ENCODE data around the gene ZC2HC1C.
"Not testable (repeated sequence)": the region's sequence is repeated elsewhere in the genome, so short reads cannot be mapped to it uniquely, and the experiment has no call there.

Gene ZC2HC1C

GRCh38 chr14:75064205-75064567 lies 5.3 kb upstream of the ZC2HC1C start:
- H3K4me3 ChIP-seq (ENCODE audit: low read depth, low read length), result peak overlapping the region; percentile 43
- no peak for TF ChIP-seq CTCF (IDR thresholded peaks at IDR 0.05; ENCODE audit: borderline replicate concordance, insufficient read depth, low read depth, low read length)

GRCh38 chr14:75066691-75067090 lies 2.8 kb upstream of the ZC2HC1C start:
- no peak for TF ChIP-seq CTCF (IDR thresholded peaks at IDR 0.05; ENCODE audit: borderline replicate concordance, insufficient read depth, low read depth, low read length)

GRCh38 chr14:75067212-75067611 lies 2.2 kb upstream of the ZC2HC1C start:
- H3K4me3 ChIP-seq (ENCODE audit: low read depth, low read length), result no peak overlapping the region

More at GRCh38 chr14:75066691-75067090, 2.8 kb upstream of the ZC2HC1C start:
- no peak overlapping the region for H3K4me3 ChIP-seq (ENCODE audit: low read depth, low read length)

GRCh38 chr14:75067765-75068164 lies 1.7 kb upstream of the ZC2HC1C start:
- not testable (repeated sequence) for H3K4me3 ChIP-seq (ENCODE audit: low read depth, low read length)

More at GRCh38 chr14:75067212-75067611, 2.2 kb upstream of the ZC2HC1C start:
- TF ChIP-seq CTCF (IDR thresholded peaks at IDR 0.05; ENCODE audit: borderline replicate concordance, insufficient read depth, low read depth, low read length), result no peak

GRCh38 chr14:75068294-75069120 lies 934 bp upstream of the ZC2HC1C start:
- peak overlapping the region; percentile 69 for H3K4me3 ChIP-seq (ENCODE audit: low read depth, low read length)
- no peak for TF ChIP-seq CTCF (IDR thresholded peaks at IDR 0.05; ENCODE audit: borderline replicate concordance, insufficient read depth, low read depth, low read length)

- peak overlapping the region; percentile 69 for H3K4me3 ChIP-seq (ENCODE audit: low read depth, low read length)
Measured at GRCh38 chr14:75069811-75070145, 337 bp downstream of the ZC2HC1C start.

GRCh38 chr14:75070383-75070782 lies 942 bp downstream of the ZC2HC1C start:
- TF ChIP-seq CTCF (IDR thresholded peaks at IDR 0.05; ENCODE audit: borderline replicate concordance, insufficient read depth, low read depth, low read length), result no peak
- no peak overlapping the region for H3K4me3 ChIP-seq (ENCODE audit: low read depth, low read length)

More at GRCh38 chr14:75069811-75070145, 337 bp downstream of the ZC2HC1C start:
- no peak for TF ChIP-seq CTCF (IDR thresholded peaks at IDR 0.05; ENCODE audit: borderline replicate concordance, insufficient read depth, low read depth, low read length)
